KMS-11 (cell line): ENCODE results near the gene FZD4.

Experiments used
- H2AFZ ChIP-seq: fragments of 200-600 bp; sonication (generic); 2 replicates; pipeline ENCODE4 v1.6.1; 2016; ENCODE audit warnings: antibody characterized with exemption, mixed run types, low read depth
- H3K27ac ChIP-seq: fragments of 200-600 bp; sonication (generic); 2 replicates; pipeline ENCODE4 v1.6.1; 2016; ENCODE audit warnings: mild to moderate bottlenecking, mixed run types
- H3K27me3 ChIP-seq: fragments of 200-600 bp; sonication (generic); 2 replicates; pipeline ENCODE4 v1.6.1; 2017; ENCODE audit warnings: mild to moderate bottlenecking, low read depth, mixed run types, moderate library complexity; ENCODE audit not compliant: insufficient read depth
- H3K36me3 ChIP-seq: fragments of 200-600 bp; sonication (generic); 2 replicates; pipeline ENCODE4 v1.6.1; 2017; ENCODE audit warnings: mild to moderate bottlenecking, mixed run types; ENCODE audit not compliant: insufficient read depth
- H3K4me1 ChIP-seq: fragments of 200-600 bp; sonication (generic); 2 replicates; pipeline ENCODE4 v1.6.1; 2016; ENCODE audit warnings: mild to moderate bottlenecking, low read depth, mixed run types; ENCODE audit not compliant: poor library complexity, severe bottlenecking
- H3K4me2 ChIP-seq: fragments of 200-600 bp; sonication (generic); 2 replicates; pipeline ENCODE4 v1.7.0; 2016; ENCODE audit warnings: mild to moderate bottlenecking, mixed run types
- H3K4me3 ChIP-seq: fragments of 200-600 bp; sonication (generic); IDR thresholded peaks from 2 replicates; pipeline ENCODE4 v1.6.1; 2017; ENCODE audit warnings: low read depth, low read length, mixed read lengths; ENCODE audit not compliant: insufficient read depth
- H3K79me2 ChIP-seq: fragments of 200-600 bp; sonication (generic); 2 replicates; pipeline ENCODE4 v1.6.1; 2016; ENCODE audit warnings: low read depth, mixed run types; ENCODE audit not compliant: insufficient read depth
- H3K9ac ChIP-seq: fragments of 200-600 bp; sonication (generic); 2 replicates; pipeline ENCODE4 v1.6.1; 2016; ENCODE audit warnings: mild to moderate bottlenecking, mixed run types
- H4K20me1 ChIP-seq: fragments of 200-600 bp; sonication (generic); 2 replicates; pipeline ENCODE4 v1.6.1; 2016; ENCODE audit warnings: mild to moderate bottlenecking, mixed run types; ENCODE audit not compliant: insufficient read depth
- CTCF ChIP-seq: fragments of 200-600 bp; sonication (generic); conservative IDR thresholded peaks from 2 replicates; pipeline ENCODE4 v1.6.1; 2017; ENCODE audit warnings: low read depth, mild to moderate bottlenecking, antibody characterized with exemption, low read length, moderate library complexity, mixed read lengths

Gene FZD4

GRCh38 chr11:86934926-86935579 lies 20.1 kb downstream of the FZD4 start:
- Histone ChIP-seq H3K27me3 (no peaks in the 10 kb centered on the region), H4K20me1 (no peaks in the 10 kb centered on the region), H3K27ac (no peak overlapping the region), H3K4me3 (no peak overlapping the region), H3K4me2 (no peak overlapping the region), H3K9ac (no peak overlapping the region), H3K79me2 (no peaks in the 10 kb centered on the region), H3K36me3 (no peaks in the 10 kb centered on the region), H3K4me1 (peaks cover 8% of the 10 kb centered on the region), H2AFZ (no peak overlapping the region)
- TF ChIP-seq CTCF = no peak

- H3K4me1 ChIP-seq = peaks cover 8% of the 10 kb centered on the region
- H2AFZ ChIP-seq = no peak overlapping the region
- H3K4me3 ChIP-seq = no peak overlapping the region
Measured at GRCh38 chr11:86934582-86934900, 20.7 kb downstream of the FZD4 start.

GRCh38 chr11:86933891-86934581 lies 21.2 kb downstream of the FZD4 start:
- no peak overlapping the region for H3K27ac ChIP-seq
- peaks cover 8% of the 10 kb centered on the region for H3K4me1 ChIP-seq
- no peak overlapping the region for H3K9ac ChIP-seq

More at GRCh38 chr11:86934582-86934900, 20.7 kb downstream of the FZD4 start:
- Histone ChIP-seq H3K4me2 (no peak overlapping the region), H3K36me3 (no peaks in the 10 kb centered on the region), H3K27ac (no peak overlapping the region), H3K27me3 (no peaks in the 10 kb centered on the region), H3K79me2 (no peaks in the 10 kb centered on the region), H4K20me1 (no peaks in the 10 kb centered on the region), H3K9ac (no peak overlapping the region)
- no peak for TF ChIP-seq CTCF

More at GRCh38 chr11:86933891-86934581, 21.2 kb downstream of the FZD4 start:
- Histone ChIP-seq H3K36me3 (no peaks in the 10 kb centered on the region), H2AFZ (no peak overlapping the region), H3K79me2 (no peaks in the 10 kb centered on the region), H3K4me3 (no peak overlapping the region), H4K20me1 (no peaks in the 10 kb centered on the region), H3K27me3 (no peaks in the 10 kb centered on the region), H3K4me2 (no peak overlapping the region)
- no peak for TF ChIP-seq CTCF
